PC-9 (cell line): Measurements from ENCODE around the gene CAMKV. TPM values are rescaled to one million over a fixed set of nuclear protein-coding genes. Genes with fewer than 3 reads are reported as not detected.
"Not testable (repeated sequence)": the region's sequence is repeated elsewhere in the genome, so short reads cannot be mapped to it uniquely, and the experiment has no call there.

ENCODE experiments used
- Bru-seq: library from RNA; stranded (reverse); fragments of 400-500 nt; gene quantifications from one replicate; lab custom pipeline; 2021; lab: Mats Ljungman, UMichigan
- BruChase-seq, 2 experiments: library from RNA; stranded (reverse); fragments of 400-500 nt; gene quantifications; one replicate each; lab custom pipeline; 2021; lab: Mats Ljungman, UMichigan
- BruUV-seq: library from RNA; stranded (reverse); fragments of 400-500 nt; replicated peaks from 2 replicates; lab custom pipeline; 2021; lab: Mats Ljungman, UMichigan
- CTCF ChIA-PET: fragments of 300-600 bp; sonication (Branson Sonifier 250); formaldehyde crosslinking; loops from one replicate; lab custom pipeline; 2022; ENCODE audit warnings: antibody characterized with exemption; lab: Charles Lee
- POLR2A ChIA-PET: fragments of 300-600 bp; sonication (Branson Sonifier 250); formaldehyde crosslinking; loops from one replicate; lab custom pipeline; 2022; ENCODE audit warnings: antibody characterized with exemption; ENCODE audit not compliant: unreplicated experiment; lab: Charles Lee
- DNase-seq, 2 experiments: peaks; one replicate each; pipeline versions ENCODE4 v3.0.0 to v3.0.0-alpha.2; 2015 to 2022; ENCODE audit warnings: mixed read lengths in 1 of 2
- H2AFZ ChIP-seq: fragments of 200-600 bp; sonication (generic); 2 replicates; pipeline ENCODE4 v1.8.1; 2017; ENCODE audit warnings: antibody characterized with exemption
- H3F3A ChIP-seq: fragments of 200-600 bp; sonication (generic); 2 replicates; pipeline ENCODE4 v1.8.1; 2017; ENCODE audit warnings: antibody characterized with exemption, mild to moderate bottlenecking, low read depth; ENCODE audit not compliant: insufficient read depth
- H3K27ac ChIP-seq: fragments of 200-600 bp; sonication (generic); 2 replicates; pipeline ENCODE4 v1.6.1; 2016; ENCODE audit warnings: mixed run types
- H3K27me3 ChIP-seq: fragments of 200-600 bp; sonication (generic); 2 replicates; pipeline ENCODE4 v1.6.1; 2016; ENCODE audit warnings: low read depth, mixed run types; ENCODE audit not compliant: insufficient read depth
- H3K36me3 ChIP-seq: fragments of 200-600 bp; sonication (generic); 2 replicates; pipeline ENCODE4 v1.6.1; 2016; ENCODE audit warnings: low read depth, mixed run types
- H3K4me1 ChIP-seq: fragments of 200-600 bp; sonication (generic); replicated peaks from 2 replicates; pipeline ENCODE4 v1.6.1; 2016; ENCODE audit warnings: mixed run types; ENCODE audit not compliant: insufficient read depth
- H3K4me2 ChIP-seq: fragments of 200-600 bp; sonication (generic); 2 replicates; pipeline ENCODE4 v1.6.1; 2017; ENCODE audit warnings: mixed run types
- H3K4me3 ChIP-seq: fragments of 200-600 bp; sonication (generic); 2 replicates; pipeline ENCODE4 v1.6.1; 2016; ENCODE audit warnings: mixed run types
- H3K79me2 ChIP-seq: fragments of 200-600 bp; sonication (generic); 2 replicates; pipeline ENCODE4 v1.6.1; 2017; ENCODE audit warnings: low read depth, mixed run types
- H3K9me2 ChIP-seq: fragments of 200-600 bp; sonication (generic); 2 replicates; pipeline ENCODE4 v1.8.1; 2017; ENCODE audit warnings: mild to moderate bottlenecking; ENCODE audit not compliant: insufficient read depth
- H3K9me3 ChIP-seq: fragments of 200-600 bp; sonication (generic); 2 replicates; pipeline ENCODE4 v1.8.1; 2016; ENCODE audit warnings: low read depth; ENCODE audit not compliant: insufficient read depth
- H4K20me1 ChIP-seq: fragments of 200-600 bp; sonication (generic); 2 replicates; pipeline ENCODE4 v1.8.1; 2017; ENCODE audit not compliant: insufficient read depth
- EZH2 ChIP-seq: fragments of 200-600 bp; sonication (generic); IDR thresholded peaks from 2 replicates; pipeline ENCODE4 v1.8.0; 2017; ENCODE audit warnings: antibody characterized with exemption, low read depth
- intact Hi-C: fragments of 100-400 bp; cut with micrococcal nuclease; formaldehyde crosslinking; loops from one replicate; pipeline ENCODE4 v1.10.0; 2022; ENCODE audit not compliant: unreplicated experiment
- long read RNA-seq: library from polyadenylated mRNA; stranded (forward); transcript quantifications from one replicate; pipeline ENCODE4 v2.0.0, GENCODE V29; 2022
- total RNA-seq: library from RNA; stranded (reverse); gene quantifications from 2 replicates; pipeline ENCODE4 v1.2.3, GENCODE V29; 2021
- TF ChIP-seq, protein P1 (sequence below): fragments of 200-600 bp; sonication (generic); conservative IDR thresholded peaks from 2 replicates; pipeline ENCODE4 v1.6.1; 2017; ENCODE audit warnings: mixed run types, antibody characterized with exemption, mild to moderate bottlenecking, moderate library complexity

The CAMKV gene, protein sequence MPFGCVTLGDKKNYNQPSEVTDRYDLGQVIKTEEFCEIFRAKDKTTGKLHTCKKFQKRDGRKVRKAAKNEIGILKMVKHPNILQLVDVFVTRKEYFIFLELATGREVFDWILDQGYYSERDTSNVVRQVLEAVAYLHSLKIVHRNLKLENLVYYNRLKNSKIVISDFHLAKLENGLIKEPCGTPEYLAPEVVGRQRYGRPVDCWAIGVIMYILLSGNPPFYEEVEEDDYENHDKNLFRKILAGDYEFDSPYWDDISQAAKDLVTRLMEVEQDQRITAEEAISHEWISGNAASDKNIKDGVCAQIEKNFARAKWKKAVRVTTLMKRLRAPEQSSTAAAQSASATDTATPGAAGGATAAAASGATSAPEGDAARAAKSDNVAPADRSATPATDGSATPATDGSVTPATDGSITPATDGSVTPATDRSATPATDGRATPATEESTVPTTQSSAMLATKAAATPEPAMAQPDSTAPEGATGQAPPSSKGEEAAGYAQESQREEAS
- not detected in 2 replicates for total RNA-seq
- percentile 6 among the genes with signal in this experiment for Bru-seq, nascent RNA
- BruChase-seq, experiment 1, labeled RNA remaining after a 2-hour chase: percentile 17 among the genes with signal in this experiment
- percentile 16 among the genes with signal in this experiment for BruChase-seq, experiment 2, labeled RNA remaining after a 6-hour chase
- long read RNA-seq, partial matches to known transcripts: 0 of 1 reads
- long read RNA-seq, other reads (novel, unspliced or antisense): 0 of 1 reads

DNA sequence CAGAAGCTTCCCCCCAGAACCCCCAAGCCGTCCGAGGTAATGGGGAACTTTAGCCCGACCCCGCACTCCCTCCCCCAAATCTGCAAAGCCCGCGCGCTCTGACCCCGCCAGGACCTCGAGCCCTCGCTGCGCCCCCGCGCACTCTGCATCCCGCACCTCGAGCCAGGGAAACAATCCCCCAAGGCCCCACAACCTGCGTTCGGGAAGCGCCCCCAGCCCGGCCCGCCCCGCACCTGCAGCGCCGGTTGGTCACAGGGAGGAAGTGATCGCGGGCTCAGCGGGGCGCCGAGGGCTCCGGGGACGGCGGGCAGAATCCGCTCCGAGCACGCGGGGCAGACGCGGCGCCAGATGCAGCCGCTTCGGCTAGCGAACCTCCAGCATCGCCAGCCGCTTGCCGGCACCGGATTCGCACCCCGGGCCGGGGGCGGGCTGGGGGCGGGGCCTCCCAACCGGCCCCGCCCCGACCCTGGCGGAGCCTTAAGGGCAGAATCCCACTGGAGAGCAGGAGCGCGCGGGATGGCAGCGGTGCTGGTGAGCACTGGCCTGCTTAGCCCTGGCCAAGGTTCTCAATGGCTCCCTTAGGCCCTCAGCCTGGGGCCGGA, at the start of gene CAMKV:
TSS of gene CAMKV (minus strand) at position 382 of the 602 bp plus-strand sequence. CDS start 7,518 bp downstream, outside the sequence.
- H3K4me2 ChIP-seq: no peak within 1 kb of the TSS
- no peaks in the 10 kb centered on the region for H4K20me1 ChIP-seq
- BruUV-seq: no TSS peak
- intact Hi-C loops: no loop called here
- H3K27me3 ChIP-seq: peaks cover 17% of the 10 kb centered on the region
- no peaks in the 10 kb centered on the region for H3K9me3 ChIP-seq
- no peaks in the 10 kb centered on the region for H3K9me2 ChIP-seq
- H2AFZ ChIP-seq: no peak within 1 kb of the TSS
- no peak within 1 kb of the TSS for H3K27ac ChIP-seq
- ChIA-PET POLR2A (no interaction called here), CTCF (no interaction called here)
- no peaks in the 10 kb centered on the region for H3K79me2 ChIP-seq
- H3F3A ChIP-seq: no peaks in the 10 kb centered on the region
- no peak for TF ChIP-seq EZH2
- TF ChIP-seq, protein P1, sequence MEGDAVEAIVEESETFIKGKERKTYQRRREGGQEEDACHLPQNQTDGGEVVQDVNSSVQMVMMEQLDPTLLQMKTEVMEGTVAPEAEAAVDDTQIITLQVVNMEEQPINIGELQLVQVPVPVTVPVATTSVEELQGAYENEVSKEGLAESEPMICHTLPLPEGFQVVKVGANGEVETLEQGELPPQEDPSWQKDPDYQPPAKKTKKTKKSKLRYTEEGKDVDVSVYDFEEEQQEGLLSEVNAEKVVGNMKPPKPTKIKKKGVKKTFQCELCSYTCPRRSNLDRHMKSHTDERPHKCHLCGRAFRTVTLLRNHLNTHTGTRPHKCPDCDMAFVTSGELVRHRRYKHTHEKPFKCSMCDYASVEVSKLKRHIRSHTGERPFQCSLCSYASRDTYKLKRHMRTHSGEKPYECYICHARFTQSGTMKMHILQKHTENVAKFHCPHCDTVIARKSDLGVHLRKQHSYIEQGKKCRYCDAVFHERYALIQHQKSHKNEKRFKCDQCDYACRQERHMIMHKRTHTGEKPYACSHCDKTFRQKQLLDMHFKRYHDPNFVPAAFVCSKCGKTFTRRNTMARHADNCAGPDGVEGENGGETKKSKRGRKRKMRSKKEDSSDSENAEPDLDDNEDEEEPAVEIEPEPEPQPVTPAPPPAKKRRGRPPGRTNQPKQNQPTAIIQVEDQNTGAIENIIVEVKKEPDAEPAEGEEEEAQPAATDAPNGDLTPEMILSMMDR: no peak
- no peaks in the 10 kb centered on the region for H3K4me1 ChIP-seq
- DNase-seq: no peak
- no peaks in the 10 kb centered on the region for H3K36me3 ChIP-seq
- H3K4me3 ChIP-seq: no peak within 1 kb of the TSS

DNA sequence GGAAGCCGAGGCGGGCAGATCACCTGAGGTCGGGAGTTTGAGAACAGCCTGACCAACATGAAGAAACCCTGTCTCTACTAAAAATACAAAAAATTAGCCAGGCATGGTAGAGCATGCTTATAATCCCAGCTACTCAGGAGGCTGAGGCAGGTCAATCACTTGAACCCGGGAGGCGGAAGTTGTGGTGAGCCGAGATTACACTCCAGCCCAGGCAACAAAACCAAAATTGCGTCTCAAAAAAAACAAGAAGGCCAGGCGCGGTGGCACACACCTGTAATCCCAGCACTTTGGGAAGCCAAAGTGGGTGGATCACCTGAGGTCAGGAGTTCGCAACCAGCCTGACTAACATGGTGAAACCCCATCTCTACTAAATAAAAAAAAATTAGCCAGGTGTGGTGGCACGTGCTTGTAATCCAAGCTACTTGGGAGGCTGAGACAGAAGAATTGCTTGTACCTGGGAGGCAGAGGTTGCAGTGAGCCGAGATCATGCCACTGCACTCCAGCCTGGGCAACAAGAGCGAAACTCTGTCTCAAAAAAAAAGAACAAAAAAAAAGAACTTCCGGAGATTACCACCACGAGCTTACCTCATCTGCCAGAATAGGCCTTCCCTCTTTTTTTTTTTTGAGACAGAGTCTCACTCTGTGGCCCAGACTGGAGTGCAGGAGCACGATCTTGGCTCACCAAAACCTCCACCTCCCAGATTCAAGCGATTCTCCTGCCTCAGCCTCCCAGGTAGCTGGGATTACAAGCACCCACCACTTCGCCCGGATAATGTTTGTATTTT, 48.3 kb upstream of the CAMKV start:
- H4K20me1 ChIP-seq, H3K9me2 ChIP-seq, DNase-seq, CTCF ChIA-PET, H3K4me2 ChIP-seq, BruUV-seq, H3K36me3 ChIP-seq, H3K9me3 ChIP-seq, H3K79me2 ChIP-seq, intact Hi-C loops, H2AFZ ChIP-seq, H3K4me3 ChIP-seq, H3K27me3 ChIP-seq, H3K4me1 ChIP-seq, H3K27ac ChIP-seq, H3F3A ChIP-seq, POLR2A ChIA-PET: not testable (repeated sequence)

DNA sequence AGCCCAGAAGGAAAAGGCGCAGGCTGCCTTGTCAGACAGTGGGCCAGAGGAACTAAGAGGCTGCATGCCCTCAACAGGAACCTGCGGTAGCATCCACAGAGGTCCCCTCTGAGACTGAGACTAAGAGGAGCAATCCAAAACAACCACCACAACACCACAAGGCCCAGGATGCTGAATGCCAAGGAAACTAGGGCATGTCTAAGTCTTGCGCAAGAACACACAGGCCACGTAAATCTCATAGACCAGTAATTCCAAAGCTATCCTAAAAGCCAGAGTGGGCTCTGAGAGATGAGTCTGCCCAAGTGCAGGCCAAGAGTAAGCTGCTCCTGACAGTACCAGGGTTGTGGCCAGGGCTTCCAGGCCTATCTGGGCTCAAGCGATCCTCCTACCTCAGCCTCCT, 47.0 kb upstream of the CAMKV start:
- Histone ChIP-seq H4K20me1 (no peaks in the 10 kb centered on the region), H3K9me3 (no peaks in the 10 kb centered on the region), H3F3A (no peaks in the 10 kb centered on the region), H3K27me3 (no peaks in the 10 kb centered on the region), H3K36me3 (no peaks in the 10 kb centered on the region), H3K27ac (no peak overlapping the region), H3K4me2 (no peak overlapping the region), H3K9me2 (no peaks in the 10 kb centered on the region), H2AFZ (no peak overlapping the region), H3K4me3 (no peak overlapping the region), H3K4me1 (no peaks in the 10 kb centered on the region), H3K79me2 (no peaks in the 10 kb centered on the region)
- DNase-seq: no peak
- no TSS peak for BruUV-seq
- TF ChIP-seq, protein P1: no peak
- TF ChIP-seq EZH2: no peak
- ChIA-PET CTCF (no interaction called here), POLR2A (no interaction called here)
- intact Hi-C loops: no loop called here
